Islet precursor cell (in vitro differentiated cells): ENCODE measurements around the gene SLC38A7.
"Not testable (repeated sequence)": the region's sequence is repeated elsewhere in the genome, so short reads cannot be mapped to it uniquely, and the experiment has no call there.

Experiments
- DNase-seq: peaks from one replicate; pipeline ENCODE4 v3.0.0-alpha.2; 2018

The SLC38A7 gene

DNA sequence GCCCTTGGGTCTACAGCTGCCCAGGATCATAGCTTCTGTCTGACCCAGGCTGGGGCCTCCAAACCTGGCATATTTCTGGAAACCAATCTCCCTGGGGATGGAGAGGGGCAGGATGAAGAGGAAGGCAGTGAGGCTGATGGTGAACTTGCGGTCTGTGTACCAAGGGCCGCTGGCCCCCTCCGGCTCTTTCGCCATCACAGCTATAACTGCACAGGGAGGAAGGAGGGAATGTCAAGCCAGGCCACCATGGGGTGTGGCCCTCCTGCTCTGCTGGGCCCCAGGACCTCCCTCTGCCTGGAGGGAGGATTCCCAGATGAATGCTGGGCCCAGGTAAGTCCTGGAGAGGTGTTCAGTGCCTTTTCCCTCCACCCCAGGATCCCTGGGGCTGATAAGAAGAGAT lies 6.3 kb downstream of the SLC38A7 start:
- DNase-seq, result no peak

DNA sequence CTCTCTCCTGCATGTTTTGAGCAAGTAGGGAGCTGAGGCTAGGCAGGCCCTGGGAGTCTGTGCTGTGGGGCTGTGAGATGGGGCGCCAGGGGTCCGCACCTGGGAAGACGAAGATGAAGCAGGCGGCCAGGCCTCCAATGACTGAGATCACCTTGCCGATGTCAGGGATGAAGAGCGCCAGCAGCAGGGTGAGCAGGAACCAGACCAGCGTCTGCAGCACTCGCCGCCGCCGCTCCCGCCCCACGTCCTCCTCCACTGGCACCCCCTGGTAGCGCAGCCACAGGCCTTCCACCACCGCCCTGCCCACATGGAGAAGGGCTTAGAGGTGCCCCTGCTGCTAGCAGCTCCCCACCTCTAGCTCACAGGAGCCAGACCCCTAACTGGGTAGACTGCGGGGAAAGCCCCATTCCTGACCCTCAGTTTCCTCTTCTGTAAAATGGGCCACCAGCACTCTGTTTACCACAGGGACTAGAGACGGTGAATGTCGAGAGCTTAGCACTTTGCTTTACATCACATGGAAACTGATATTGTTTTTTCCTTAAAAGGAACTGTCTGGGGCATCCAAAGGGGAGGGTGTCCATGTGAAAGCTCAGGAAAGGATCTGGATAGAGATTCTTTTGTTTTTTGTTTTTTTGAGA lies 13.5 kb downstream of the SLC38A7 start:
- DNase-seq, result no peak

DNA sequence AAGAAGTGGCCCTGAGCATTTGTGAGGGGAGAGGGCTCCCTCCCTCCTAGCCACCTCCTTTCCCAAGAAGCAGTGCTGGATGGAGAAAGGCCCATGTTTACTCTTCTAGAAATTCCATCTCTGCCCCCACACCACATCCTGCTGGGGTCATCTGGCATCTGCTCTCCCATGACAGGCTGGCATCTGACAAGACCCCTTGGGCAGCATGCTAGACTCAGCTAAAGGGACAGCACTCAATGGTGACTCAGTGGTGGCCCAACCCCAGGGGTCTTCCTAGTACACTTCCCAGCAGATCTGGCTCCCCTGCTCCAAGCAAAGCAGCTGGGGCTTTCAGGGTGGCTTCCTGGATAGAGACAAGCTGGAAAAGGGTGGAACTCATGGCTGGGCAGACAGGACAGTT lies 14.4 kb downstream of the SLC38A7 start:
- DNase-seq, result no peak

DNA sequence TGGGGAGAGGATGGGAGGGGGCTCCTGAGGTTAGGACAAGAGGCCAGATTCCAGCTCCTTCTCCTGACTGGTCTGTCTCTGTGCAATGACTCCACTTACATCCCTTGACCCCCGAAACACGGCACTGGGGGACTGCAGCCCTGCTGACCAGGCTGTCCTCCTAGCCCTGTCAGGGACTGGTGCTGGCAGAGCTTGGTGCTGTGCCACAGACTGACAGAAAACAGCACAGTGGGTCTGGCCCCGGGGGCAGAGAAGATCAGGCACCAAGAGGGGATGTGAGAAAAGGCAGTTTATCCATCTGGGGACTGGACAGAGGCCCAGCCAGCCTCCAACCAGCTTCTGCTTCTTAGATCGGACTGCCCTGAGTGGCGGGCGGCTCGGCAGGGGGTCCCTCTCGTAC lies 19.4 kb downstream of the SLC38A7 start:
- no peak for DNase-seq

DNA sequence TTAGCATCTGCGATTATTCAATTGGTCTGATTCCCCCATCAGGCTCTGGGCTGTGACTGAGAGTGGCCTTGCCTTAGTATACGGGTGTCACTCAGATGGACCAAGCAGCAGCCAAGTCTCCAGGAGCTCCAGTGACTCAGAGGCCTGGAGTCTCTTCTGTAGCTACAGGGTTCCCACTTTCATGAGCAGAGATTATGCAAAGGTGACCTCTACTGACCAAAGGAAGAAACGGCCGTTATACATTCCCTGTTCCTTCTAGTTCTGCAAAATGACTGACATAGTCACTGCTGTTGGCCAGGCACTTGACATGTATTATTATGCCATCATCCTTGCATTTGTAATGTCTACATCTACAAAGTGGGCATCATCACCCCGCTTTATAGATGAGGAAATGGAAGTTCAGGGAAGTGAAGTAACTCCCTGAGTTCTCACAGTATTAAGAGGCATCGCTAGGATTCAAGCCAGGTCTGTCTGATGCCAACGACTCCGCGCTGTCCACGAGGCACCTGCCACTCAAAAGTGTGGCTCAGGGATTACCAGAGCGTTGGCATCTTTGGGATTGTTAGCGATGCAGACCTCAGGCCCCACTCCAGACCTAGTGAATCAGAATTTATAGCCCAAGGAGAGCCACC lies 23.3 kb downstream of the SLC38A7 start:
- peak; percentile 90 for DNase-seq

DNA sequence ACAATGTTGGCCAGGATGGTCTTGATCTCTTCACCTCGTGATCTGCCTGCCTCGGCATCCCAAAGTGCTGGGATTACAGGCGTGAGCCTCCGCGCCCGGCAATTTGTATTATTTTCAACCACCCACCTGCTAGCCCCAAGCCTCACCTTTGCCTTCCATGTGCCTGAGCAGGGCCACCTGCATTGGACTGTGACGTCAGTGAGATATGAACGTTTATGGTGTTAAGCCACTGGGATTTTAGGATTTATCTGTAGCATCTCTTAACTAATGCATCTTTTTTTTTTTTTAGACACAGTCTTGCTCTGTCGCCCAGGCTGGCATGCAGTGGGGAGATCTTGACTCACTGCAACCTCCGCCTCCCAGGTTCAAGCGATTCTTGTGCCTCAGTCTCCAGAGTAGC lies 24.7 kb downstream of the SLC38A7 start:
- not testable (repeated sequence) for DNase-seq

DNA sequence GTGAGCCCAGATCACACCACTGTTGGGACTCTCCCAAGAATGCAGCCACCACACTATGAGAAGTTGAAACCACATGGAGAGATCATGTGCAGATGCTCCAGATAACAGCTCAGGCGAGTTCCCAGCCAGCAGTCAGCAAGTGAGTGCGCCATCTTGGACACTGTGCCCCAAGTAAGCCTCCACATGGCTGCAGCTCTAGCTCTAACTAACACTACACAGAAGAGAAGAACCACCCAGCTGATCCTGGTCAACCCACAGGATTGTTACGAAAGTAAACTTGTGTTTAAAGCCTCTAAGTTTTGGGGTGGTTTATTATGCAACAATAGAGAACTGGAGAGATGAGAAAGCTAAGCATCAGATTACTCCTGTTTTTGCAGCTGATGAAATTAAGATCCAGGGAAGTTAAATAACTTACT lies 25.8 kb downstream of the SLC38A7 start:
- DNase-seq, result no peak

DNA sequence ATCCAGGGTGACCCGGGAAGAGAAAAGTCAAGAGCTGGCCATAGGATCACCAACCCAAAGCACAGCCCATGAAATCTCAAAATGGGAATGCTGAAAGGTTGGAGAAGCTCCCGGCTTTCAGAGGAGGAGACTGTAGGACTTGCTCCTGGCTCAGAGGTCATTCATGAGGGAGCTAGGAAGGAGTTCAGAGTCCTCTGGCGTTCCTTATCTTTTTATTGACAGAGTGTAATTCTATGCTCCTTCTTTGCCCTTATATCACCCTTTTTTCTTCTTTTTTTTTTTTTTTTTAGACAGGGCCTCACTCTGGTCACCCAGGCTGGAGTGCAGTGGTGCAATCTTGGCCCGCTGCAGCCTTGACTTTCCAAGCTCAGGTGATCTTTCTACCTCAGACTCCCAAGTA lies 27.7 kb downstream of the SLC38A7 start:
- DNase-seq, result no peak

DNA sequence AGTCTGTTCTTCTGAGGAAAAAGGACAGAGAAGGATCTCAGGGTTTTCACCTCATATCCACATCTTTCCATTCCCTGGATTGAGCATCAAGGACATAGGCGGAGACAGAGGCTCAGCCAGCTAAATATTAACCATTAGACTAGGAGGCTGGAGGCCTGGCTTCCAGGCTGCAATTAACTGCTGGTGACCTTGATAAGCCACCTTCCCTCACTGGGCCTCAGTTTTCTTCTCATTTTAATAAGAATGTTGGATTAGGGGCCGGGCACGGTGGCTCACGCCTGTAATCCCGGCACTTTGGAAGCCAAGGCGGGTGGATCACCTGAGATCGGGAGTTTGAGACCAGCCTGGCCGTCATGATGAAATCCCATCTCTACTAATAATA lies 29.4 kb downstream of the SLC38A7 start:
- no peak for DNase-seq

DNA sequence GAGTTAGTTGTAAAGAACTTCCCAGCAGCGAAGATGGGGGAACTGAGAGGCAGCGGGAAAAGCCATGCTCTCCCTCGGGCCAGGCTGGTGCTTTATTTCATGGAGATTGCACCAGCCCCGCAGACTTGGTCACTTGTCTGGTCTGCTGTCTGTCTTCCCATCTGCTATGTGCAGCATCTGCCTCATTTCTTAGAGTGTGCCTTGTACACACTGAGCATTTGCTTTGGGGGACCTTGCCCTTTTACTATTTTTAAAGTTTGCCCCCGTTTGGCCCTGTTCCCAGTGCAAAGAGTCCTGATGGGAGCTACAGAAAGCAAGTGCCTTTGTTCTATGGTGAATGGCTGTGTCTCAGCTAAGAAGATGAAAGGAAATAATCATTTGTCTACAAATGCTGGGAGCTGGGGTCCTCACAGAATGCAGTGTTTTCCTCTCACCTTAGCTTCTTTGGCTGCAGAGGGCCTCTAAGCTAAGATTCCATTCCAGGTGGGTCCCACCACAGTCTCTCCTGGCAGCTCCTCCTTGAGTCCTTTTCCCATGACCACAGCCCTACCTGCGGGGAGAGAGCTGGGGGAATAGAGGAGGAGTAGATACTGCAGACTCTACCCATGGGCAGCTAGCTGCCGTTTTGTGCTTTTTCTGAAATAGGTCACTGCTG lies 29.9 kb downstream of the SLC38A7 start:
- no peak for DNase-seq

DNA sequence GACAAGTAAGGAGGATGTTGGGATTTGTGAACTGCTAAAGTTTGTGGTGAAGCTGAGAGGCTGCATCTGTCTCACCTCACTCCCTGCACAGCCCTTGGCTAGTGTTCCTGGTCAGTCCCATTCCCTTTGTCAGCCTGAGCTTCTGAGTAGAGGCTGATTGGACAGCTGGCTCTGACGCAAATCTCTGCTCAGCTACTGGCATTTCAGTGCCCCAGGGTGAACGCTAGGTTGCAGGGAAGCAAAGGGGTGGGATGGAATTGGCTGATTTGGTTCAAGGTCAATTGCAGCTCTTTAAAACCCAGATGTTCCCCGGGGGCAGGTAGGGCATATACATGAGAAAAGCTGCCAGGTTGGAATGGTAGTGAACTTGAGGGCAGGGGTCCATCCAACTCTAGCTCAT lies 31.8 kb downstream of the SLC38A7 start:
- peak; percentile 93 for DNase-seq

DNA sequence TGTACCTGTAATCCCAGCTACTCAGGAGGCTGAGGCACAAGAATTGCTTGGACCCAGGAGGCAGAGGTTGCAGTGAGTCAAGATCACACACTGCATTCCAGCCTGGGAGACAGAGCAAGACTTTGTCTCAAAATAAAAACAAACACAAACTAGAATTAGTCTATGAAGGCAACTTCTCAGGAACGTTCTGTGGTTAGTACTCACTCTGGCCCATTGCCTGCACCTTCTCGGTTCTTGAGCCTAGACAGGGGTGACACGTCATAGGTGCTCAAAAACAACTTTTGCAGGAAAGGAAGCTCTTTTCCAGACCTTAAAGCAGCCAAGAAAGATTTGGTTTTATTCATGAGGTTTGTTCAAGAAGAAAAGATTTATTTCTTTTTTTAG lies 32.6 kb downstream of the SLC38A7 start:
- DNase-seq, result no peak

DNA sequence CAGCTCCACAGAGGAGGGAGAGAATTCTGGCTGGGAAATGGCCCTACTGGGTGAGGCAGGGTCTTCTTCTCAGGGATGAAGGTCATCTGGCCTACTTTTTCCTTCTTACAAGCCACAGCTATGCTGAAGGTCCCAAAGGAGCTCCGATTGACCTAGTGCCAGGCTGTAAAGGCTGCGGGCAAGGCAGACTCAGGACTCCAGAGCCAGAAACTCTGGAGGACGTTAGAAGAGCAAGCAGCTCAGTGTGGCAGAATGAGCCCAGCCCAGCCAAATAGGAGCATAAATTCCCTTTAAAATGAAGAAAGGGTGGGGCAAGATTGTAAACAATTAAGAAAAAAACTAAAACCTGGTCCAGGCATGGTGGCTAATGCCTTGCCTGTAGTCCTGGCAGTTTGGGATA lies 34.9 kb downstream of the SLC38A7 start:
- DNase-seq, result no peak

DNA sequence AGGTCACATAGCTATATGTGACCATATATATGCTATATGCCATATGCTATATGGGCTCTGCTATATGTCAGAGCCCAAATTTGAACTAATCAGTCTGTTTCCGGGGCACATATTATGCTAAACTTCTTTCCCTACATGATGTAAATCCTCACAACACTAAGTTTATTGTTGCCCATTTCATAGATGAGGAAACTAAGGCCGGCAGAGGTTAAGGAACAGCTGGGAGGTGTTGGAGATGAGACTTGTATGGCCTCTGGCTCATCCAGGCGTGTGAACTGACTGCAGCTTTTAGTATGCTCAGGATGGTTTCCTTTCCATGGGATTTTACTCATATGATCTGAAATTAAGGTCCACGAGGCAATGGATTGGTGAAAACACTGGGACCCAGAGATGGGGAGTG lies 37.5 kb downstream of the SLC38A7 start:
- DNase-seq, result no peak

DNA sequence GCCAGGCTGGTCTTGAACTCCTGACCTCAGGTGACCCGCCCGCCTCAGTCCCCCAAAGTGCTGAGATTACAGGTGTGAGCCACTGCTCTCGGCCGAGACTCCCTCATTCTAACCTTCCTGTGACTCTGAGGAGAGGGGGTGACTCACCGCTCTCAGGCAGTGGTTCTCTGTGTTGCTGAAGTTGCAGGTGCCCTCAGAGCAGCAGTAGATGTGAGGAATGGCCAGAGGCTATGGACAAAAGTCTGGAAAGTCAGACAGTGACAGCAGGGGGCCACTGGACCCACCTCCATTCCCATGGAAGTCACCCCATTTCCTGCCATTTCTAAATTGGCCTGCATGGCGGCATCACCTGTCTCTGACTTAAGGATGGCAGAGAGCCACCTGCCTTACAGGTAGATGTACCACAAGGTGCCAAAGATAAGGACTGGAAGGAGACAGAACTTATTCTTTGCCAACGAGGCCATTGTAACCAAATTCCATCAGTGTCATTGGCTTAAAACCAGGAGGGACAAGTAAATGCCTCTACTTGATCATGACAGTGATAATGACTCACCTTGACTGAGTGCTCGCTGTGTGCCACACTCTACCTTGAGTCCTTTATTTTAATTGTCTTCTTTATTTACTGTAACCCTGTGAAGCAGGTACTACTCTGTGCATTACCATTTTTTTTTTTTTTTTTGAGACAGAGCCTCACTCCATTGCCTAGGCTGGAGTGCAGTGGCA lies 39.6 kb downstream of the SLC38A7 start:
- peak; percentile 71 for DNase-seq

DNA sequence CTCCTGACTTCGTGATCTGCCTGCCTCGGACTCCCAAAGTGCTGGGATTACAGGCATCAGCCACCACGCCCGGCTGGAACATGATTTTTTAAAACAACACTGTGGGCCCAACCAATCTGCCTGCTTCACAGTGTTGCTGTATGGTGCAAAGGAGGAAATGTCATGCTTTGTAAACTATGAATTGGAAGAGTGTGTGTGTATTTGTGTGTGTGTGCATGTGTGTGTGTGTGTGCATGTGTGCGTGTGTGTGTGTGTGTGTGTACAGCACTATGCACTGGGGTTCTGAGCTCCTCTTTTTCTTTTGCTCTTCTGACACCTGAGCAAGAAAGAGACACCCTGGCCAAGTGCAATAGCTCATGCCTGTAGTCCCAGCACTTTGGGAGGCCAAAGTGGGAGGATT lies 40.5 kb downstream of the SLC38A7 start:
- no peak for DNase-seq

DNA sequence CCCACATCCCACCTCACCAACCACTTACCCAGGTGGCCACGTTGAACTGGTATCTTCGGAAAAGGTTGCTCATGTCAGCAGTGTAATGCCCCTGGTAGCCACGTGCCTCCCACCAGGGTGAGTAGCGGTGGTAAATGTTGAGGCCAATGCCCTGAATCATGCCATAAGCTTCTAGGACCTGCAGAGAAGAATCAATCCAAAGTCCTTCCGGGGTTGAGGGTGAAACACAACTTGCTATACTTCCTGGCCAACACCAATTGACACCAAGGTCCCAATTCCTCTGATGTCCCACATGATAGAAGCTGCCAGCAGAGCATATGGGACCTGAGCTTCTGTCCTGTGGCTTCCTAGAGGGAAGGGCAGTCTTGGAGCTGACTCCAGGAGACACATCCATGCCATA lies 43.6 kb downstream of the SLC38A7 start:
- no peak for DNase-seq

DNA sequence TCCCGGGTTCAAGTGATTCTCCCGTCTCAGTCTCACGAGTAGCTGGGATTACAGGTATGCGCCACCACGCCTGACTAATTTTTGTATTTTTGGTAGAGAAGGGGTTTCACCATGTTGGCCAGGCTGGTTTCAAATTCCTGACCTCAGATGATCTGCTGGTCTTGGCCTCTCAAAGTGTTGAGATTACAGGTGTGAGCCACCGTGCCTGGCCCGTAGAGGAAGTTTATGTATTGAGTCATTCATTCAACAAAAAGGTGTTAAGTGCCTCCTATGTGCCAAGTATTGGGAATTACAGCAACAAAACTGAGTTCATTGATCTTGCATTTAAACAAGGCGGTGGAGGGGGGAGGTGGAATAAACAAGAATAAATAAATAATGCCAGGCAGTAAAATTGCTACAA lies 44.7 kb downstream of the SLC38A7 start:
- no peak for DNase-seq

DNA sequence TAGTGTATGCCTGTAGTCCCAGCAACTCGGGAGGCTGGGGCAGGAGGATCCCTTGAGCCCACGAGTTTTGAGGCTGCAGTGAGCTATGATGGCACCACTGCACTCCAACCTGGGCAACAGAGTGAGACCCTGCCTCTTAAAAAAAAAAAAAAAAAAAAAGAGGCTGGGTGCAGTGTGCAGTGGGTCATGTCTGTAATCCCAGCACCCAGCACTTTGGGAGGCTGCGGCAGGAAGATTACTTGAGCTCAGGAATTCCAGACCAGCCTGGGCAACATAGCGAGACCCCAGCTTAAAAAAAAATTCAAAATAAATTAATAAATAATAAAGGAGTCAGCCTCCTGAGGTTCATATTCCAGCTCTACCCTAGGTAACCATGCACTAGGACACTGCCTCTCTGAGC lies 45.3 kb downstream of the SLC38A7 start:
- DNase-seq, result no peak

DNA sequence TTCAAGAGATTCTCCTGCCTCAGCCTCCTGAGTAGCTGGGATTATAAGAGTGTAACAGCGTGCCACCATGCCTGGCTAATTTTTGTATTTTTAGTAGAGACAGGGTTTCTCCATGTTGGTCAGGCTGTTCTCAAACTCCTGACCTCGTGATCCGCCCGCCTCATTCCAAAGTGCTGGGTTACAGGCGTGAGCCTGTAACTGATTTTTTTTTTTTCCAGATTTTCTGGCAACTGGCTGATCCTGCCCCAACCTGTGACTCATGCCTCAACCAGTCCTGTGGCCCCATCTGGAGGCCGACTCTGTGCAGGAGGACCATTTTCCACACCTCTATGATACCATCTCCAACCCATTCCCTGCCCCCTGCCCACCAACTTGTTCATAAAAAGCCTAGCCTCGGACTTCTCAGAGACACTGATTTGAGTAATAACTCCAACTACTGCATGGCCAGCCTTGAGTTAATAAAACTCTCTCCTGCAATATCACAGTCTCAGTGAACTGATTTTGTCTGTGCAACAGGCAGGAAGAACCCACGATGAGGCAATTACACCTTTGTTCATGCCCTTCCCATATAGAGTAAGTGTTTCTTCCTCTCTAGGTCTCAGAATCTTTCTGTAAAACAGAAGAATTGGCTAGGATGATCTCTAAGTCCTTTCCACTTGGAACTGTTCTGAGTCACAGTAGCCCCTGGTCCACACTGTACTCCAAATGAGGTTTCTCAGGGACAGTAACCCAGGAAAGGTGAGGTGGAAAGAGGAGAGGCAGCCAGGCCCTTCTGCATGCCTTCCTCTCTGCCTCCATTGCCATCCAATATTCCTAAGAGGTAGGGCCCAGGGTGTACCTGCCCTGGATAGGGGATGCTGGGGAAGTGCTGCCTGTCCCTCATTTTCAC lies 46.2 kb downstream of the SLC38A7 start:
- peak; percentile 92 for DNase-seq

DNA sequence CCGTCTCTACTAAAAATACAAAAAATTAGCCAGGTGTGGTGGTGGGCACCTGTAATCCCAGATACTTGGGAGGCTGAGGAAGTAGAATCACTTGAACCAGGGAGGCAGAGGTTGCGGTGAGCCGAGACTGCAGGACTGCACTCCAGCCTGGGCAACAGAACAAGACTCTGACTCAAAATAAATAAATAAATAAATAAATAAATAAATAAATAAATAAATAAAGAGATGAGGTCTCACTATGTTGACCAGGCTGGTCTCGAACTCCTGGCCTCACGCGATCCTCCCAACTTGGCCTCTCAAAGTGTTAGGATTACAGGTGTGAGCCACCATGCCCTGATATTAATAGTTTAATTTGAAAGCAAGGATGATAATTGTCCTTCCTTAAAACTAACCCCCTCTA lies 47.5 kb downstream of the SLC38A7 start:
- DNase-seq, result not testable (repeated sequence)

DNA sequence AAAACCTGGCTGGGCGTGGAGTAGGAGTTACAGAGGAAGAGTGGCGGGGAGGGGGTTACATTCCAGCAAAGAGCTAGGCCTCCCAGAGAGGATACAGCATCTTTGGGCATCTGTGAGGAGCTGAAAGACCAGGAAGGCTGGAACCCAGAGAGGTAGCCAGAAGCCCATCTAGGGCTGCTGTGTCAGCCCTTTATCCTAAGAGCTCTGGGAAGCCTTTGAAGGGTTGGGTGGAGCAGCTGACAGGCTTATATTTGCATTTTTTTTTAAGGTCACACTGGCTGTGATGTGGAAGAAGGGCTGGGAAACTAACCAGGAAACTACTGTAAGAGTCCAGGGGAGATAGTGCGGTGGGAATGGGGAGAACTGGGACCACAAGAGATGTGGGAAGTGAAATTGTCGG lies 48.1 kb downstream of the SLC38A7 start:
- no peak for DNase-seq

DNA sequence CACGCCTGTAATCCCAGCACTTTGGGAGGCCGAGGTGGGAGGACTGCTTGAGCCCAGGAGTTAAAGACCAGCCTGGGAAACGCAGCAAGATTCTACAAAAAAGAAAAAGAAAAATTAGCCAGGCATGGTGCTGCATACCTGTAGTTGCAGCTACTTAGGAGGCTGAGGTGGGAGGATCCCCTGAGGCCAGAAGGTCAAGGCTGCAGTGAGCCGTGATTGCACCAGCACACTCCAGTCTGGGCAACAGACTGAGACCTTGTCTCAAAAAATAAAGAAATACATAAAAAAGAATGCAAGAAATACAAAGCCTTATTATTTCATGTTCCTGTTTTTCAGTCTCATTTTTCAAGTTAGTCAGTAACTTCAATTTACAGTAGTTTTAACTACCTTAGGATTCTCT lies 49.1 kb downstream of the SLC38A7 start:
- no peak for DNase-seq
